HCT116 (cell line): ENCODE data around the gene DNAJC25. TPM values are rescaled to one million over a fixed set of nuclear protein-coding genes. Genes with fewer than 3 reads are reported as not detected.

ENCODE experiments used
- ATAC-seq: fragments of 200-7000 bp; cut with Tn5 transposase; 2 replicates; pipeline ENCODE4 v1.9.1; 2020; ENCODE audit warnings: mild to moderate bottlenecking, moderate library complexity
- BruUV-seq: library from RNA; stranded (reverse); fragments of 400-500 nt; replicated peaks from 2 replicates; lab custom pipeline; 2021; lab: Mats Ljungman, UMichigan
- CTCF ChIA-PET: fragments of 300-600 bp; sonication (Branson Sonifier 250); formaldehyde crosslinking; loops from one replicate; lab custom pipeline; 2021; ENCODE audit warnings: antibody characterized with exemption; lab: Charles Lee
- POLR2A ChIA-PET: fragments of 300-600, 350-600 bp; sonication (Branson Sonifier 250); formaldehyde crosslinking; loops from one replicate; lab custom pipeline; 2021; ENCODE audit warnings: antibody characterized with exemption; lab: Charles Lee
- RAD21 ChIA-PET, 2 experiments: fragments of 300-600 bp; sonication (Branson Sonifier 250); formaldehyde crosslinking; loops; one replicate each; lab custom pipeline; 2023; ENCODE audit warnings: low total read pairs in 2 of 2; ENCODE audit not compliant: uncharacterized antibody in 2 of 2, unreplicated experiment in 2 of 2, low non-redundant PET in 1 of 2; lab: Charles Lee
- DNase-seq: peaks from one replicate; pipeline ENCODE4 v3.0.0-alpha.2; 2010; ENCODE audit warnings: low read depth, low spot score
- H2AFZ ChIP-seq: fragments of 200-600 bp; shearing (Covaris generic), sonication (generic); 2 replicates; pipeline ENCODE4 v1.6.1; 2017; ENCODE audit warnings: low read depth, mixed run types, mixed read lengths, antibody characterized with exemption, low read length; ENCODE audit not compliant: poor library complexity, severe bottlenecking
- H3K27ac ChIP-seq: 2 replicates; pipeline ENCODE4 v1.5.1; 2012; ENCODE audit warnings: low read depth, low read length
- H3K27me3 ChIP-seq: fragments of 200-600 bp; sonication (generic); 2 replicates; pipeline ENCODE4 v1.6.1; 2016; ENCODE audit warnings: mixed run types, low read length, mixed read lengths; ENCODE audit not compliant: insufficient read depth
- H3K36me3 ChIP-seq, 2 experiments: fragments of 200-500 bp in 1 of 2; fragments of 200-600 bp in 1 of 2; sonication (Bioruptor generic) in 1 of 2; sonication (generic) in 1 of 2; 2 replicates each; pipeline versions ENCODE4 v1.5.1 to v1.6.1; 2014 to 2016; ENCODE audit warnings: low read length in 2 of 2, inconsistent platforms in 1 of 2, mixed read lengths in 1 of 2, mixed run types in 1 of 2; ENCODE audit not compliant: insufficient read depth in 2 of 2, control insufficient read depth in 1 of 2
- H3K4me1 ChIP-seq, 2 experiments: fragments of 200-600 bp in 1 of 2; sonication (generic) in 1 of 2; 2 replicates each; pipeline versions ENCODE4 v1.5.1 to v1.6.1; 2012 to 2017; ENCODE audit warnings: low read length in 2 of 2, inconsistent platforms in 1 of 2, mild to moderate bottlenecking in 1 of 2, mixed read lengths in 1 of 2, mixed run types in 1 of 2, moderate library complexity in 1 of 2; ENCODE audit not compliant: insufficient read depth in 2 of 2, control insufficient read depth in 1 of 2
- H3K4me2 ChIP-seq: fragments of 200-600 bp; sonication (generic); 2 replicates; pipeline ENCODE4 v1.6.1; 2017; ENCODE audit warnings: mixed run types, low read length, mixed read lengths
- H3K4me3 ChIP-seq, 2 experiments: fragments of 200-600 bp in 1 of 2; sonication (generic) in 1 of 2; replicated peaks in 1 of 2; 2 replicates each; pipeline ENCODE4 v1.5.1; 2011 to 2016; ENCODE audit warnings: low read length in 2 of 2, control low read depth in 1 of 2, low read depth in 1 of 2, mild to moderate bottlenecking in 1 of 2, mixed read lengths in 1 of 2, mixed run types in 1 of 2
- H3K79me2 ChIP-seq: fragments of 200-600 bp; sonication (generic); 2 replicates; pipeline ENCODE4 v1.6.1; 2017; ENCODE audit warnings: mild to moderate bottlenecking, mixed run types, low read length, moderate library complexity, mixed read lengths; ENCODE audit not compliant: insufficient read depth
- H3K9ac ChIP-seq: fragments of 200-600 bp; sonication (generic); 2 replicates; pipeline ENCODE4 v1.6.1; 2016; ENCODE audit warnings: low read length, mixed read lengths
- H3K9me2 ChIP-seq: fragments of 200-600 bp; sonication (generic), shearing (Covaris generic); 2 replicates; pipeline ENCODE4 v1.6.1; 2017; ENCODE audit warnings: mixed run types, mild to moderate bottlenecking, moderate library complexity; ENCODE audit not compliant: insufficient read depth
- H3K9me3 ChIP-seq, 2 experiments: fragments of 200-500 bp in 1 of 2; fragments of 200-600 bp in 1 of 2; sonication (Bioruptor generic) in 1 of 2; sonication (generic) in 1 of 2; 2 replicates each; pipeline ENCODE4 v1.6.1; 2014 to 2017; ENCODE audit warnings: low read length in 2 of 2, mixed read lengths in 2 of 2, inconsistent platforms in 1 of 2, low read depth in 1 of 2, mild to moderate bottlenecking in 1 of 2, mixed run types in 1 of 2, moderate library complexity in 1 of 2; ENCODE audit not compliant: control insufficient read depth in 1 of 2, insufficient read depth in 1 of 2
- H4K20me1 ChIP-seq: fragments of 200-600 bp; sonication (generic), shearing (Covaris generic); 2 replicates; pipeline ENCODE4 v1.6.1; 2017; ENCODE audit warnings: mixed run types, mild to moderate bottlenecking, moderate library complexity; ENCODE audit not compliant: insufficient read depth
- EGR1 ChIP-seq: IDR thresholded peaks from 2 replicates; pipeline ENCODE4 v1.6.1; 2012; ENCODE audit warnings: low read depth
- ELF1 ChIP-seq: IDR thresholded peaks from 2 replicates; pipeline ENCODE4 v1.6.1; 2012; ENCODE audit warnings: low read depth, borderline replicate concordance
- EZH2 ChIP-seq: fragments of 200-600 bp; sonication (generic); IDR thresholded peaks from 2 replicates; pipeline ENCODE4 v1.6.1; 2017; ENCODE audit warnings: antibody characterized with exemption, mixed run types
- EZH2phosphoT487 ChIP-seq: fragments of 200-600 bp; IDR thresholded peaks from 2 replicates; pipeline ENCODE4 v1.6.1; 2018; ENCODE audit warnings: antibody characterized with exemption, borderline replicate concordance
- FOSL1 ChIP-seq: IDR thresholded peaks from 2 replicates; pipeline ENCODE4 v1.6.1; 2012; ENCODE audit warnings: low read depth
- JUND ChIP-seq: IDR thresholded peaks from 2 replicates; pipeline ENCODE4 v1.6.1; 2012
- POLR2A ChIP-seq: IDR thresholded peaks from 2 replicates; pipeline ENCODE4 v1.7.0; 2011; ENCODE audit warnings: borderline replicate concordance; ENCODE audit not compliant: insufficient read depth, insufficient read length; ENCODE audit errors: extremely low read depth
- RAD21 ChIP-seq: IDR thresholded peaks from 2 replicates; pipeline ENCODE4 v1.6.1; 2012; ENCODE audit warnings: low read depth, mild to moderate bottlenecking
- SIN3A ChIP-seq: IDR thresholded peaks from 2 replicates; pipeline ENCODE4 v1.6.1; 2012; ENCODE audit warnings: low read depth
- SRF ChIP-seq: IDR thresholded peaks from 2 replicates; pipeline ENCODE4 v1.6.1; 2012; ENCODE audit warnings: low read depth
- TCF7L2 ChIP-seq: IDR thresholded peaks from 2 replicates; pipeline ENCODE4 v1.7.0; 2011; ENCODE audit warnings: borderline replicate concordance, inconsistent platforms; ENCODE audit not compliant: insufficient read depth, insufficient read length; ENCODE audit errors: extremely low read depth
- YY1 ChIP-seq: IDR thresholded peaks from 2 replicates; pipeline ENCODE4 v1.6.1; 2011; ENCODE audit warnings: low read length, low read depth, moderate library complexity, mild to moderate bottlenecking; ENCODE audit not compliant: insufficient replicate concordance; ENCODE audit errors: extremely low read depth
- intact Hi-C: fragments of 100-400 bp; cut with micrococcal nuclease; formaldehyde crosslinking; loops from 2 replicates; pipeline ENCODE4 v1.10.0; 2022
- total RNA-seq: library from RNA; stranded (reverse); gene quantifications from one replicate; pipeline ENCODE4 v1.2.1, GENCODE V29; 2021; ENCODE audit not compliant: unreplicated experiment
- TF ChIP-seq, protein P1 (sequence below): IDR thresholded peaks from 2 replicates; pipeline ENCODE4 v1.6.1; 2012
- TF ChIP-seq, protein P2 (sequence below): IDR thresholded peaks from 2 replicates; pipeline ENCODE4 v1.6.1; 2011; ENCODE audit warnings: mild to moderate bottlenecking, low read length, moderate library complexity; ENCODE audit not compliant: insufficient replicate concordance; ENCODE audit errors: extremely low read depth
- TF ChIP-seq, protein P3 (sequence below): IDR thresholded peaks from 2 replicates; pipeline ENCODE4 v1.6.1; 2012

DNAJC25 gene
- total RNA-seq, 1 experiment from 2014 or later, result 7.1 TPM

DNA sequence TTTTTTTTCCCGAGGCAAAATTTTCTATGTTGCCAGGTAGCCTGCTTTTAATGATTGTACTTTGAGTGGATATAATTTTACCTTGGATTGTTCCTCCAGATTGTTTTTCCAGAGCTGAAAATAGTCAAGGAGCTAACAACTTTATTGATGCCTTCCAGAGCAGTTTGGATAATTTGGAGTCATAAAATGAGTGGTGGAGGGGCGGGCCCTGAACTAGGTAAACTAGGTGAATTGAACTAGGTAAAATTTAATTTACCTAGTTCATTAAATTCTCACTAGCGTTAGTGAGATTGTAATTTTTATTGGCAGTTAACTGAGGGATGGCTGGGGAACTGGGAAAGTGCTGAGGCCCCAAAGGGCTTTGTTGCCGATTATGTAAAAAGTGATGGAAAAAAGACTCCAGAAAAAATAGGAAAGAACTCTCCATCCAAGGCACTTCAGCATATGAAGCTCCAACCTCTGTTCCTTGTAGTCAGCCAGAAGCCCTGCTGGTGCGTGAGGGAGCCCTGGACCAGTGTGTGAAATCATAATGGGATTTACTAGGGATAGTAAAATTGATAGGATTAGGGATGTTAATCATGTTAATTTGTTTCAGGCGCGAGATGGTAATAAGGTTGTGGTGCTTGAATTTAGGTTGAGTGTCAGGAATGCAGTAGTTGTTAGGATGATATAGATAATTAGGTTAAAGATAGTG lies 1.7 kb downstream of the DNAJC25 start:
- Histone ChIP-seq H3K9me2 (no peaks in the 10 kb centered on the region), H3K9me3 (no peaks in the 10 kb centered on the region), H2AFZ (no peak overlapping the region), H3K36me3 (0 out of 4 replicates have a peak, but pooled peaks cover 0 to 11% of the 10 kb centered on the region in 2 experiments), H3K27me3 (no peaks in the 10 kb centered on the region), H3K27ac (no peak overlapping the region), H3K9ac (peak overlapping the region; percentile 93), H3K4me2 (peak overlapping the region; percentile 75), H3K4me3 (peak overlapping the region; percentile 93), H4K20me1 (peaks cover 13% of the 10 kb centered on the region; the same call in 1 of the 2 replicates), H3K79me2 (peaks cover 65% of the 10 kb centered on the region), H3K4me1 (peaks cover 2 to 17% of the 10 kb centered on the region in 2 experiments; a peak in 2 of 4 replicates)
- intact Hi-C loops, result loop anchor here (5.0 to 10.0 kb wide), 2 partner anchors 442 to 699 kb away; partner anchors contain the start of gene PTBP3
- TF ChIP-seq SRF (no peak), EGR1 (no peak), SIN3A (no peak), RAD21 (no peak), EZH2phosphoT487 (no peak), TCF7L2 (no peak), ELF1 (no peak), JUND (no peak), FOSL1 (no peak), EZH2 (no peak), YY1 (no peak), POLR2A (no peak)
- TF ChIP-seq, protein P1, sequence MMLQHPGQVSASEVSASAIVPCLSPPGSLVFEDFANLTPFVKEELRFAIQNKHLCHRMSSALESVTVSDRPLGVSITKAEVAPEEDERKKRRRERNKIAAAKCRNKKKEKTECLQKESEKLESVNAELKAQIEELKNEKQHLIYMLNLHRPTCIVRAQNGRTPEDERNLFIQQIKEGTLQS, result no peak
- TF ChIP-seq, protein P2, sequence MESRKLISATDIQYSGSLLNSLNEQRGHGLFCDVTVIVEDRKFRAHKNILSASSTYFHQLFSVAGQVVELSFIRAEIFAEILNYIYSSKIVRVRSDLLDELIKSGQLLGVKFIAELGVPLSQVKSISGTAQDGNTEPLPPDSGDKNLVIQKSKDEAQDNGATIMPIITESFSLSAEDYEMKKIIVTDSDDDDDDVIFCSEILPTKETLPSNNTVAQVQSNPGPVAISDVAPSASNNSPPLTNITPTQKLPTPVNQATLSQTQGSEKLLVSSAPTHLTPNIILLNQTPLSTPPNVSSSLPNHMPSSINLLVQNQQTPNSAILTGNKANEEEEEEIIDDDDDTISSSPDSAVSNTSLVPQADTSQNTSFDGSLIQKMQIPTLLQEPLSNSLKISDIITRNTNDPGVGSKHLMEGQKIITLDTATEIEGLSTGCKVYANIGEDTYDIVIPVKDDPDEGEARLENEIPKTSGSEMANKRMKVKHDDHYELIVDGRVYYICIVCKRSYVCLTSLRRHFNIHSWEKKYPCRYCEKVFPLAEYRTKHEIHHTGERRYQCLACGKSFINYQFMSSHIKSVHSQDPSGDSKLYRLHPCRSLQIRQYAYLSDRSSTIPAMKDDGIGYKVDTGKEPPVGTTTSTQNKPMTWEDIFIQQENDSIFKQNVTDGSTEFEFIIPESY, result no peak
- TF ChIP-seq, protein P3, sequence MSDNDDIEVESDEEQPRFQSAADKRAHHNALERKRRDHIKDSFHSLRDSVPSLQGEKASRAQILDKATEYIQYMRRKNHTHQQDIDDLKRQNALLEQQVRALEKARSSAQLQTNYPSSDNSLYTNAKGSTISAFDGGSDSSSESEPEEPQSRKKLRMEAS, result no peak
- RAD21 ChIA-PET, result no interaction called here
- POLR2A ChIA-PET, result interaction anchor here (0.5 kb wide), 1 partner anchor 11 kb away, joined by 3 read pairs; no protein-coding TSS in a partner anchor
- no peak for ATAC-seq
- DNase-seq, result no peak
- BruUV-seq, result no TSS peak
- CTCF ChIA-PET, result interaction anchor here (1.0 kb wide), 1 partner anchor 11 kb away, joined by 3 read pairs; no protein-coding TSS in a partner anchor
